ENCODE measurements around the gene HOTAIR.

DNA sequence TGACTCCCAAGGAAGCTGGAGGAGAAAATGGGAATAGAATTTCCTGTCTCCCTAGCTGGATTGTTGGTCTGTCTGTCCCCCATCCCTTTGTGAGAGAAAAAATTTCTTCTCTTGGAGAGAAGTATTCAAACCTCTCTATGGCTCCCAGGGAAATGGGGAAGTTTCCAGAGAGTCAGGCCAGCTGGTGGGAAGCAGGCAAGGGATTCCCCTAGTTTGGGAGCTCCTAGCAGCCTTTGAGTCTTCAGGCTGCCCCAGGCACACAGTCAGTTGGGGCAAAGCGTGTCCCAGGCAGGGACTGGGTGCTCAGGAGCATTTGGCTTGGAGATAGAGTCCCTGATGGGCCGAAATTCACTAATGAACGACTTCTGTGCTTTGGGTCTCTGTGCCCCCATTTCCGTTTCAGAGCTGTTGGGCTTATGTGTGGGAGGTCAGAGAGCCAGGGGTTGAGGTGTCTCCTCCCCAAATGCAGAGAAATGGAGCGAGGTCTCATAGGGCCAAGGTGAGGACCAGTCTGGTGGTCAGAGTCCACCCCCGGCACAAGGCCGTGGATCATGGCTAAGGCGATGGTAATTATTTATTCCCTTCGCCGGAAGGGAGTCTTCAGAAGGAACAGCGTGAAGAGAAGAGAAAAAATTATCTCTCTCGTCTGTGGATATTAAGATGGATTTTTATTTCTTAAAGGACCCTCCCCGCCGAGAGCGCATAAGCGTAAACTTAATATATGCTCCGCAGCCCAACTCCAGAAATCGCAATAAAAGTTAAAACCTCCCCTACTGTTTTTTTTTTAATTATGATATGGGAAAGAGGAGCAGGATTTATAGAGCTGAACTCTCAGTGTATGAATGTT lies 18.6 kb upstream of the HOTAIR start:
- TF ChIP-seq GATA3 (IDR thresholded peaks at IDR 0.05; ENCODE audit: low read depth, low read length) (no peak), GATA2 (IDR thresholded peaks at IDR 0.05; ENCODE audit: low read depth, low read length) (no peak)

Measured in SH-SY5Y (cell line).